ENCODE measurements around the gene SNHG17. TPM values are rescaled to one million over a fixed set of nuclear protein-coding genes. Genes with fewer than 3 reads are reported as not detected.

SNHG17 gene

GRCh38 chr20:38372806-38373205, 62.3 kb downstream of the SNHG17 start:
- H3K23ac ChIP-seq (ENCODE audit: low read length in 2 of 2), result no peak overlapping the region
- H3K36me3 ChIP-seq (ENCODE audit: control insufficient read depth in 1 of 2, insufficient read depth in 2 of 2, low read depth in 1 of 2, low read length in 2 of 2), result no peaks in the 10 kb centered on the region
- no peak overlapping the region for H3K18ac ChIP-seq (ENCODE audit: low read depth in 1 of 2, low read length in 2 of 2)
- H2BK15ac ChIP-seq (ENCODE audit: low read depth, poor library complexity, severe bottlenecking), result no peak overlapping the region
- no peak overlapping the region for H3K27ac ChIP-seq (ENCODE audit: low read length, poor library complexity, severe bottlenecking)
- H3K9me3 ChIP-seq (ENCODE audit: control insufficient read depth, low read length), result no peaks in the 10 kb centered on the region
- DNase-seq, result no peak
- no peak overlapping the region for H3K4me3 ChIP-seq (ENCODE audit: insufficient read depth in 1 of 2, low read depth in 1 of 2, low read length in 2 of 2)
- H3K79me1 ChIP-seq (replicated peaks; ENCODE audit: low read length, poor library complexity, severe bottlenecking), result no peaks in the 10 kb centered on the region
- H3K4ac ChIP-seq (ENCODE audit: low read depth in 1 of 2, low read length in 2 of 2), result no peak overlapping the region
- H3K4me2 ChIP-seq (ENCODE audit: low read length, poor library complexity, severe bottlenecking), result no peak overlapping the region
- H3K9ac ChIP-seq (ENCODE audit: low read length), result no peak overlapping the region
- H2BK12ac ChIP-seq (ENCODE audit: low read length in 2 of 2), result no peak overlapping the region
- H4K8ac ChIP-seq (ENCODE audit: low read length), result no peak overlapping the region
- H2BK120ac ChIP-seq (ENCODE audit: low read depth, low read length), result no peak overlapping the region
- no peak overlapping the region for H3K14ac ChIP-seq (ENCODE audit: low read length in 2 of 2)
- H2AK5ac ChIP-seq (ENCODE audit: low read length, severe bottlenecking), result no peak overlapping the region
- WGBS, result 68% methylated on average over 2 of the region's 5 CpGs
- no peak overlapping the region for H2AFZ ChIP-seq (ENCODE audit: low read depth, low read length)
- H3K4me1 ChIP-seq (ENCODE audit: control insufficient read depth, insufficient read depth, low read depth, low read length), result no peaks in the 10 kb centered on the region
- H2BK5ac ChIP-seq (ENCODE audit: low read depth, low read length, poor library complexity, severe bottlenecking), result no peak overlapping the region
- peaks cover 40 to 56% of the 10 kb centered on the region in 2 experiments for H3K27me3 ChIP-seq (ENCODE audit: control insufficient read depth in 1 of 2, insufficient read depth in 1 of 2, low read length in 2 of 2)
- H4K91ac ChIP-seq (ENCODE audit: low read length), result no peak overlapping the region

Small RNA genes lying within 50 kb of the gene (small RNA-seq; reads per million reads assigned to genes)
- not detected for gene RF00056 (ENCODE audit: low read depth)
- 6.6 reads per million, percentile 67 among the genes with 10 or more reads in this experiment for gene SNORA60 (ENCODE audit: low read depth)
- 16.4 reads per million, percentile 85 among the genes with 10 or more reads in this experiment for gene SNORA71A (ENCODE audit: low read depth)
- 21.6 reads per million, percentile 87 among the genes with 10 or more reads in this experiment for gene SNORA71B (ENCODE audit: low read depth)
- gene SNORA71C (ENCODE audit: low read depth), result 1.2 reads per million
- gene SNORA71D (ENCODE audit: low read depth), result 96.9 reads per million, percentile 92 among the genes with 10 or more reads in this experiment
- not detected for gene SNORA71E (ENCODE audit: low read depth)
